ENCODE data around the gene SBSN.

DNA sequence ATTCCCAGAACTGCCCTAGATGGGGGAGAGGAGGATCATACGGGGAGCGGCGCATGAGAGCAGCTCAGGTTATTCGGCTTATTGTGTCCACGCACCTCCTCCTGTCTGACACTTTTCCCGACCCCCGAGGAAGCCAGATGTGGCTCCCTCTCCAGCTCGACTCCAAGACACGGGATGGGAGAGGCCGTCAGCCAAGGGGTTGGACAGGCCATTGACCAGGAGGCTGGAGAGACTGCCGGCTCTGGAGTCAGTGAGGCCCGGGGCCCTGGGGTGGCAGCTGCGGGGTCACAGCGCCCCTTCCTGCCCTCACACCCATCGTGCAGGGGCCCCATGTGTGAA, 17.5 kb downstream of the SBSN start:
- TF ChIP-seq, protein P1, sequence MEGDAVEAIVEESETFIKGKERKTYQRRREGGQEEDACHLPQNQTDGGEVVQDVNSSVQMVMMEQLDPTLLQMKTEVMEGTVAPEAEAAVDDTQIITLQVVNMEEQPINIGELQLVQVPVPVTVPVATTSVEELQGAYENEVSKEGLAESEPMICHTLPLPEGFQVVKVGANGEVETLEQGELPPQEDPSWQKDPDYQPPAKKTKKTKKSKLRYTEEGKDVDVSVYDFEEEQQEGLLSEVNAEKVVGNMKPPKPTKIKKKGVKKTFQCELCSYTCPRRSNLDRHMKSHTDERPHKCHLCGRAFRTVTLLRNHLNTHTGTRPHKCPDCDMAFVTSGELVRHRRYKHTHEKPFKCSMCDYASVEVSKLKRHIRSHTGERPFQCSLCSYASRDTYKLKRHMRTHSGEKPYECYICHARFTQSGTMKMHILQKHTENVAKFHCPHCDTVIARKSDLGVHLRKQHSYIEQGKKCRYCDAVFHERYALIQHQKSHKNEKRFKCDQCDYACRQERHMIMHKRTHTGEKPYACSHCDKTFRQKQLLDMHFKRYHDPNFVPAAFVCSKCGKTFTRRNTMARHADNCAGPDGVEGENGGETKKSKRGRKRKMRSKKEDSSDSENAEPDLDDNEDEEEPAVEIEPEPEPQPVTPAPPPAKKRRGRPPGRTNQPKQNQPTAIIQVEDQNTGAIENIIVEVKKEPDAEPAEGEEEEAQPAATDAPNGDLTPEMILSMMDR (conservative IDR thresholded peaks at IDR 0.05; ENCODE audit: low read length) = 0 out of 2 replicates have a peak, but pooled peaks have one; percentile 2
- no peak for TF ChIP-seq EZH2phosphoT487 (IDR thresholded peaks at IDR 0.05; ENCODE audit: borderline replicate concordance, low read depth, low read length)
